H1 (cell line): Measurements from ENCODE around the gene OR8G5. TPM values are rescaled to one million over a fixed set of nuclear protein-coding genes. Genes with fewer than 3 reads are reported as not detected.

Experiments used
- CTCF ChIA-PET: fragments of 300-600 bp; sonication (Branson Sonifier 250); formaldehyde crosslinking; loops from one replicate; lab custom pipeline; 2021; ENCODE audit not compliant: partially characterized antibody; lab: Charles Lee
- POLR2A ChIA-PET: fragments of 300-600 bp; sonication (Branson Sonifier 250); formaldehyde crosslinking; loops from one replicate; lab custom pipeline; 2021; ENCODE audit warnings: inconsistent platforms; ENCODE audit not compliant: partially characterized antibody; lab: Charles Lee
- DNase-seq, 2 experiments: peaks; one replicate each; pipeline versions ENCODE4 v3.0.0 to v3.0.0-alpha.2; 2010 to 2022; ENCODE audit warnings: low spot score in 2 of 2, low read depth in 1 of 2, mixed read lengths in 1 of 2
- FAIRE-seq: peaks from 2 replicates; lab custom pipeline; 2011; peaks lifted over from hg19 to GRCh38; lab: Jason Lieb, UNC
- H2AFZ ChIP-seq: 2 replicates; pipeline ENCODE4 v1.8.1; 2012; ENCODE audit warnings: low read length, inconsistent platforms
- H2AK5ac ChIP-seq: 2 replicates; pipeline ENCODE4 v1.6.1; 2013; ENCODE audit warnings: low read depth, low read length
- H2BK120ac ChIP-seq: replicated peaks from 2 replicates; pipeline ENCODE3; 2013; ENCODE audit warnings: low read depth, low read length, inconsistent platforms
- H2BK12ac ChIP-seq: 2 replicates; pipeline ENCODE4 v1.6.1; 2013; ENCODE audit warnings: low read depth, low read length
- H2BK15ac ChIP-seq: 2 replicates; pipeline ENCODE4 v1.6.1; 2013; ENCODE audit warnings: low read length
- H2BK20ac ChIP-seq: 2 replicates; pipeline ENCODE4 v1.6.1; 2013; ENCODE audit warnings: low read length
- H2BK5ac ChIP-seq: 2 replicates; pipeline ENCODE4 v1.6.1; 2013; ENCODE audit warnings: low read depth, low read length
- H3K14ac ChIP-seq: 2 replicates; pipeline ENCODE4 v1.6.1; 2013; ENCODE audit warnings: inconsistent platforms; ENCODE audit not compliant: insufficient read length
- H3K18ac ChIP-seq: 2 replicates; pipeline ENCODE4 v1.6.1; 2013; ENCODE audit warnings: low read length; ENCODE audit errors: extremely low read depth
- H3K23ac ChIP-seq: 2 replicates; pipeline ENCODE4 v1.6.1; 2013; ENCODE audit warnings: inconsistent platforms; ENCODE audit not compliant: insufficient read length
- H3K23me2 ChIP-seq: 2 replicates; pipeline ENCODE4 v1.6.1; 2013; ENCODE audit warnings: low read depth, low read length
- H3K27ac ChIP-seq: 2 replicates; pipeline ENCODE4 v1.6.1; 2011; ENCODE audit warnings: low read depth, low read length, inconsistent platforms
- H3K27me3 ChIP-seq, 4 experiments: replicated peaks in 1 of 4; 1 replicate in 1 of 4; 2 replicates in 3 of 4; pipeline versions ENCODE4 v1.6.1 to v1.8.1; 2011 to 2013; ENCODE audit warnings: low read length in 3 of 4, mild to moderate bottlenecking in 3 of 4, inconsistent platforms in 2 of 4, mixed read lengths in 2 of 4, moderate library complexity in 1 of 4; ENCODE audit not compliant: control insufficient read depth in 3 of 4, insufficient read depth in 3 of 4; ENCODE audit errors: extremely low read depth in 1 of 4
- H3K36me3 ChIP-seq, 4 experiments: 2 replicates each; pipeline versions ENCODE4 v1.6.1 to v1.8.1; 2011 to 2013; ENCODE audit warnings: mild to moderate bottlenecking in 4 of 4, low read length in 3 of 4, moderate library complexity in 2 of 4, control low read depth in 1 of 4, inconsistent platforms in 1 of 4; ENCODE audit not compliant: insufficient read depth in 4 of 4, control insufficient read depth in 2 of 4
- H3K4ac ChIP-seq: replicated peaks from 2 replicates; pipeline ENCODE3; 2013; ENCODE audit warnings: low read length, low read depth, mixed read lengths, inconsistent platforms; ENCODE audit not compliant: insufficient read length
- H3K4me1 ChIP-seq, 4 experiments: replicated peaks in 1 of 4; 1 replicate in 1 of 4; 2 replicates in 3 of 4; pipeline versions ENCODE4 v1.6.1 to v1.8.1; 2011 to 2013; ENCODE audit warnings: low read length in 3 of 4, inconsistent platforms in 2 of 4, mixed read lengths in 1 of 4; ENCODE audit not compliant: insufficient read depth in 4 of 4, control insufficient read depth in 3 of 4
- H3K4me2 ChIP-seq, 2 experiments: 2 replicates each; pipeline versions ENCODE4 v1.6.1 to v1.8.1; 2011 to 2013; ENCODE audit warnings: low read depth in 2 of 2, low read length in 2 of 2, control low read depth in 1 of 2, inconsistent platforms in 1 of 2, mild to moderate bottlenecking in 1 of 2; ENCODE audit not compliant: insufficient read depth in 1 of 2
- H3K4me3 ChIP-seq, 4 experiments: fragments of 200-600, 300-600 bp in 1 of 4; sonication (generic), shearing (Covaris generic), sonication (Bioruptor Twin) in 1 of 4; 2 replicates each; pipeline versions ENCODE4 v1.5.1 to v1.8.1; 2011 to 2016; ENCODE audit warnings: low read length in 4 of 4, low read depth in 3 of 4, control low read depth in 2 of 4, inconsistent platforms in 2 of 4, mild to moderate bottlenecking in 2 of 4, mixed read lengths in 1 of 4, moderate library complexity in 1 of 4; ENCODE audit not compliant: insufficient read depth in 2 of 4; ENCODE audit errors: extremely low read depth in 1 of 4
- H3K56ac ChIP-seq: replicated peaks from 2 replicates; pipeline ENCODE3; 2013; ENCODE audit warnings: low read depth, mild to moderate bottlenecking, mixed read lengths, low read length, inconsistent platforms; ENCODE audit not compliant: insufficient read length
- H3K79me1 ChIP-seq: 2 replicates; pipeline ENCODE4 v1.6.1; 2013; ENCODE audit warnings: low read depth, low read length, control low read depth
- H3K79me2 ChIP-seq, 2 experiments: 2 replicates each; pipeline versions ENCODE4 v1.6.1 to v1.8.1; 2012 to 2013; ENCODE audit warnings: low read length in 2 of 2, mild to moderate bottlenecking in 2 of 2, inconsistent platforms in 1 of 2; ENCODE audit not compliant: insufficient read depth in 2 of 2, control insufficient read depth in 1 of 2
- H3K9ac ChIP-seq, 4 experiments: replicated peaks in 1 of 4; 1 replicate in 1 of 4; 2 replicates in 3 of 4; pipeline versions ENCODE4 v1.6.1 to v1.8.1; 2011 to 2013; ENCODE audit warnings: low read depth in 3 of 4, low read length in 3 of 4, control low read depth in 2 of 4, mild to moderate bottlenecking in 2 of 4, moderate library complexity in 2 of 4, inconsistent platforms in 1 of 4; ENCODE audit errors: extremely low read depth in 1 of 4
- H3K9me3 ChIP-seq, 2 experiments: 2 replicates each; pipeline versions ENCODE4 v1.6.1 to v1.8.1; 2012 to 2013; ENCODE audit warnings: mild to moderate bottlenecking in 2 of 2, moderate library complexity in 2 of 2, control low read depth in 1 of 2, inconsistent platforms in 1 of 2, low read depth in 1 of 2, low read length in 1 of 2, mixed read lengths in 1 of 2; ENCODE audit not compliant: insufficient read depth in 2 of 2
- H4K20me1 ChIP-seq, 2 experiments: replicated peaks in 1 of 2; 2 replicates each; pipeline versions ENCODE3 to v1.8.1; 2011 to 2013; ENCODE audit warnings: inconsistent platforms in 2 of 2, low read length in 2 of 2, mild to moderate bottlenecking in 1 of 2; ENCODE audit not compliant: insufficient read depth in 2 of 2, control insufficient read depth in 1 of 2
- H4K5ac ChIP-seq: 2 replicates; pipeline ENCODE4 v1.6.1; 2013; ENCODE audit warnings: low read length, low read depth, mixed read lengths, inconsistent platforms; ENCODE audit not compliant: insufficient read length
- H4K8ac ChIP-seq: 2 replicates; pipeline ENCODE4 v1.8.0; 2013; ENCODE audit warnings: mild to moderate bottlenecking, moderate library complexity, low read length, inconsistent platforms; ENCODE audit not compliant: insufficient read depth; ENCODE audit errors: extremely low read depth
- H4K91ac ChIP-seq: replicated peaks from 2 replicates; pipeline ENCODE3; 2013; ENCODE audit warnings: low read length, mixed read lengths, inconsistent platforms; ENCODE audit not compliant: insufficient read length
- EGR1 ChIP-seq: IDR thresholded peaks from 2 replicates; pipeline ENCODE4 v1.6.1; 2011; ENCODE audit warnings: low read depth, low read length, borderline replicate concordance
- WGBS, 2 experiments: shearing (Covaris generic) in 1 of 2; methylation state at CpG; one replicate each; pipeline versions ENCODE4 v1.1.6 to v1.1.7; 2013 to 2015; ENCODE audit warnings: low lambda C conversion rate in 2 of 2, mixed read lengths in 2 of 2, inconsistent platforms in 1 of 2, low coverage in 1 of 2, missing lambda C conversion rate in 1 of 2; ENCODE audit not compliant: insufficient replicate concordance in 2 of 2, insufficient coverage in 1 of 2, insufficient read length in 1 of 2; ENCODE audit errors: extremely low coverage in 1 of 2, missing lambda C conversion rate in 1 of 2; 5-methylcytosine and 5-hydroxymethylcytosine counted together
- polyA plus RNA-seq, 7 experiments: library from polyadenylated mRNA; depleted of rRNA in 3 of 7; stranded (reverse) in 5 of 7; unstranded in 2 of 7; fragments of >200 nt in 5 of 7; fragments of 200-250 nt in 2 of 7; gene quantifications; 1 replicate in 5 of 7; 2 replicates in 1 of 7; 4 replicates in 1 of 7; pipeline versions ENCODE4 v1.2.1 to v1.2.3, GENCODE V29; 2011 to 2013; ENCODE audit warnings: missing spikeins in 2 of 7, mixed read lengths in 2 of 7
- total RNA-seq: library from RNA; stranded (reverse); fragmentation: NEBNext Ultra II Directional; extraction: Animal tissue kit (Norgen Biotek cat#: 25700); gene quantifications from 2 replicates; pipeline ENCODE4 v1.2.1, GENCODE V29; 2021

Gene OR8G5
- total and polyA plus RNA-seq, 2 of the 8 experiments (the other 6 are each of a cell fraction or from before 2014, with no cell fraction given): not detected

GRCh38 chr11:124278261-124278660 lies 22.1 kb downstream of the OR8G5 start:
- no peak overlapping the region for H3K4me2 ChIP-seq
- no peak for DNase-seq
- no peak overlapping the region for H4K5ac ChIP-seq
- no peak overlapping the region for H4K91ac ChIP-seq
- H2BK5ac ChIP-seq: no peak overlapping the region
- no peaks in the 10 kb centered on the region for H3K27me3 ChIP-seq
- H4K20me1 ChIP-seq: no peaks in the 10 kb centered on the region
- H3K79me1 ChIP-seq: no peaks in the 10 kb centered on the region
- H3K4me1 ChIP-seq: peaks cover 0 to 3% (median 0%) of the 10 kb centered on the region in 4 experiments; a peak in 1 of 7 replicates
- H3K79me2 ChIP-seq: no peaks in the 10 kb centered on the region
- TF ChIP-seq EGR1: no peak
- H2BK120ac ChIP-seq: no peak overlapping the region
- H3K23ac ChIP-seq: no peak overlapping the region
- H2AK5ac ChIP-seq: no peak overlapping the region
- ChIA-PET POLR2A (interaction anchor here (1.0 kb wide), 1 partner anchor 149 kb away, joined by 3 read pairs; no protein-coding TSS in a partner anchor), CTCF (interaction anchor here (0.7 to 2.5 kb wide), 9 partner anchors 23 to 209 kb away, joined by 3 to 13 read pairs (median 5); partner anchors contain the start of genes OR8G5 and VWA5A)
- no peak for FAIRE-seq
- H2AFZ ChIP-seq: no peak overlapping the region
- H3K4me3 ChIP-seq: no peak overlapping the region
- no peaks in the 10 kb centered on the region for H3K9me3 ChIP-seq
- H3K4ac ChIP-seq: no peak overlapping the region
- no peak overlapping the region for H3K27ac ChIP-seq
- H3K14ac ChIP-seq: no peak overlapping the region
- H2BK12ac ChIP-seq: no peak overlapping the region
- no peaks in the 10 kb centered on the region for H3K23me2 ChIP-seq
- H4K8ac ChIP-seq: no peak overlapping the region
- H3K18ac ChIP-seq: no peak overlapping the region
- H3K56ac ChIP-seq: no peak overlapping the region
- no peaks in the 10 kb centered on the region for H3K36me3 ChIP-seq
- no peak overlapping the region for H2BK20ac ChIP-seq
- no peak overlapping the region for H3K9ac ChIP-seq
- H2BK15ac ChIP-seq: no peak overlapping the region
- 44% methylated on average over 2 of the region's 2 CpGs; no CpG with 5 or more reads in 1 of the 2 experiments for whole genome bisulfite sequencing, 2 experiments
